Colonic mucosa (tissue), 4 donors: Measurements from ENCODE around the gene PRXL2A. TPM values are rescaled to one million over a fixed set of nuclear protein-coding genes. Genes with fewer than 3 reads are reported as not detected.

Source experiments
- DNase-seq: peaks from one replicate; pipeline ENCODE4 v3.0.0-alpha.2; 2020
- H3K27ac ChIP-seq: fragments of 200-600 bp; one replicate; pipeline ENCODE4 v1.8.0; 2021
- H3K27me3 ChIP-seq: fragments of 200-600 bp; one replicate; pipeline ENCODE4 v1.8.0; 2021
- H3K36me3 ChIP-seq: fragments of 200-600 bp; one replicate; pipeline ENCODE4 v1.8.0; 2021
- H3K4me1 ChIP-seq: fragments of 200-600 bp; one replicate; pipeline ENCODE4 v1.8.0; 2021; ENCODE audit warnings: mild to moderate bottlenecking
- H3K4me3 ChIP-seq: fragments of 200-600 bp; one replicate; pipeline ENCODE4 v1.8.0; 2021
- H3K9ac ChIP-seq, 2 donors: one replicate each; pipeline ENCODE4 v1.7.0; 2013; ENCODE audit warnings: control low read depth in 2 of 2, low read depth in 2 of 2, low read length in 2 of 2
- H3K9me3 ChIP-seq: fragments of 200-600 bp; one replicate; pipeline ENCODE4 v1.8.0; 2021
- CTCF ChIP-seq: fragments of 200-600 bp; IDR thresholded peaks from one replicate; pipeline ENCODE4 v1.8.0; 2022; ENCODE audit warnings: antibody characterized with exemption, mild to moderate bottlenecking
- intact Hi-C: fragments of 100-400 bp; cut with DNase I; formaldehyde crosslinking; loops from one replicate; pipeline ENCODE4 v1.14.1; 2022
- total RNA-seq, 2 donors: library from RNA; stranded (reverse); fragmentation: NEBNext Ultra II Directional in 1 of 2; extraction: Animal tissue kit (Norgen Biotek cat#: 25700) in 1 of 2; gene quantifications; one replicate each; pipeline ENCODE4 v1.2.1, GENCODE V29; 2021
- donor health status: healthy.
- donor health status: DM: no; HTN: no; CAD: no.
- donor health status: DM: no; HTN: no; CAD: no.

The PRXL2A gene
- total RNA-seq, 2 donors from 2014 or later = 73.5 to 101 TPM

DNA sequence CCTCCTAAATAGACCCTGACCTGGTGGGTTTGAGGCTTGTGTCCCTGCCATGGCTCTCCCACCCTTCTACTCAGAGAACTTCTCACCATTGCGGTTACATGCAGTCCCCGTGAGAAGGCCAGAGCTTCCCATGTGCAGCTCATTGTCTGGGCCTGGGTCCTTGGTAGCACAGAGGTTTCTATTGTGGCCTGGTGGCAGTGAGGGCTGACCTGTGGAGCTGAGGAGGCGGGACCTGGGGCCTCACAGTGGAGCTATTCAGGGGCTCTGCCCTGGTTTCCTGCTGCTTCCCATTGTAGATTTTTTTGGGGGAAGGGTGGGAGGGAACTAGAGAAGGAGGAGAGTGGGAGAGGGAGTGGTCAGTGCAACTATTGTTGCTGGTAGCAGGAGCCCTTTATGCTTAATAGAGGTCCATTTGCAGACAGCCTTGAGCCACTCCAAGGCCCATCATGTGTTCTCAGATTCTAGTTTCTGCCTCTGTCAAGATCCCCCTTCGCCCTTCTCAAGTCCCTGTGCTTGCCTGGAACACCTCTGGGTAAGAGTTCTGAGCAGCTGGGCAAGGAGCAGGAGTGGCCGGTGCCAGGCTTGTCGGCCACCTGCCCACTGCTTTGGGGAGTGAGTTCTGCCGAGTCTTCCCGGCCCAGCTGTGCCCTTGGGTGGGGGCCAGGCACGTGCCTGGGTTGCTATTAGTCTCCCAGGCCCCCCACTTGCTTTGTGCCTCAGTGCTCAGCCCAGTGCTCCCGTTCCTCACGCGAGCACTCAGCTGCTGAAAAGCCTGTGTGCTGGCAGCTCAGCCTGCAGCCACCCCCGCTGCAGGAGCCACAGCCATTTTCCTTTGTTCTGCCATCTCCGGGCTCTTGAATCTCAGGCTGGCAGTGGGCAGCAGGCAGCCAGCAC is 56.5 kb downstream of the PRXL2A start:
- no peak for TF ChIP-seq CTCF
- Histone ChIP-seq H3K4me3 (no peak overlapping the region), H3K27me3 (no peaks in the 10 kb centered on the region), H3K9ac (peak overlapping the region; percentile 41 to 70), H3K27ac (peak overlapping the region; percentile 48), H3K4me1 (peaks cover 54% of the 10 kb centered on the region), H3K36me3 (no peaks in the 10 kb centered on the region), H3K9me3 (no peaks in the 10 kb centered on the region)
- intact Hi-C loops = no loop called here
- DNase-seq = peak; percentile 26

DNA sequence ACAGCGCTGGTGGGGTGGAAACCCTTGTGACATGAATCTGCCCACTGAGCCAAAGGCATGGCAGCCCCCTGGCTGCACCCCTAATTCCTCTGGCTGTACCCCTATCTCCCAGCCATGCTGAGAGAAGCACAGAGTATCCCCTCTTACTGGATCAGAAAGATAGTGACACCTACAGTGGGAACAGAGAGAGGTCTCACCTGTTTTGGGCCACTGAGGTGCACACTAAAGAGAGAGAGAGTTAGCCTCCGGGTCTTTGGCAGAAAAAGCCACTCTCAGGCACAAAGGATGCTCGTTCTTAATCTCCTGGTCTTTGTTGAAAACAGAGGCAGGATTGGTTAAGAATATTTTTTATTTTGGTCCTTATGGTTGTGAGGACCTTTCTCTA is 57.1 kb downstream of the PRXL2A start:
- H3K4me1 ChIP-seq = peaks cover 49% of the 10 kb centered on the region
- no peak for DNase-seq
- no peaks in the 10 kb centered on the region for H3K36me3 ChIP-seq
- H3K9ac ChIP-seq = peak overlapping the region; percentile 41 to 70
- peak overlapping the region; percentile 48 for H3K27ac ChIP-seq
- H3K4me3 ChIP-seq = no peak overlapping the region
- no peak for TF ChIP-seq CTCF
- H3K9me3 ChIP-seq = no peaks in the 10 kb centered on the region
- H3K27me3 ChIP-seq = no peaks in the 10 kb centered on the region
- intact Hi-C loops = no loop called here

DNA sequence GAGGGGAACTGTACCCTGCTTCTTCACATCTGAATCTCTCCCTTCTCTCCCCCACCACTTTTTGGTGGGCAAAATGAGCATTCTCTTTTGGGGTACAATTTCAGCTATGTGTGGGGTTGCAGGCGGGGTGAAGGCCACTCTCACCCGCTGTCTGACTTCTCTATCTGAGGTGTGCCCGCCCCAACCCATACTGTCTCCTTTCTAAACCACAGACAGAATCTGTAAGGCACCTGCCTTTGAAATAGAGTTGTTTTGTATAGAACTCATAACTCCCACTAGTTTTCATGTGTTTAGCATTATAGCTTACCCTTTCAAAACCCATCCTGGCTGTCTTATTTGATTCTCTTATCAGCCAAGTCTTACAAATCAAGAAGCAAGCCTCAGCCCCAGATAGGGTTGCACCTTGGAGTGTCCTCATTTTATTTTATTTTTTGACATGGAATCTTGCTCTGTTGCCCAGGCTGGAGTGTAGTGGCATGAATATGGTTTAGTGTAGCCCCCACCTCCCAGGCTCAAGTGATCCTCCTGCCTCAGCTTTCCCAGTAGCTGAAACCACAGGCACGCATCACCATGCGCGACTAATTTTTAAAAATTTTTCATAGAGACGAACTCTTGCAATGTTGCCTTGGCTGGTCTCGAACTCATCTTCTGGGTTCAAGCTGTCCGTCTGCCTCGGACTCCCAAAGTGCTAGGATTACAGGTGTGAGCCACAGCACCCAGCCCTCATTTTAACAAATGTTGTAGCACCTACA is 57.7 kb downstream of the PRXL2A start:
- Histone ChIP-seq H3K27ac (peak overlapping the region; percentile 48), H3K27me3 (no peaks in the 10 kb centered on the region), H3K4me1 (peaks cover 43% of the 10 kb centered on the region), H3K4me3 (no peak overlapping the region), H3K9me3 (no peaks in the 10 kb centered on the region), H3K9ac (peak overlapping the region in 1 of 2 donors; percentile 70), H3K36me3 (no peaks in the 10 kb centered on the region)
- intact Hi-C loops = no loop called here
- no peak for DNase-seq
- TF ChIP-seq CTCF = no peak

GRCh38 chr10:80466724-80467326 is 58.5 kb downstream of the PRXL2A start:
- H3K4me3 ChIP-seq = no peak overlapping the region
- intact Hi-C loops = no loop called here
- DNase-seq = no peak
- no peaks in the 10 kb centered on the region for H3K9me3 ChIP-seq
- no peak for TF ChIP-seq CTCF
- H3K36me3 ChIP-seq = no peaks in the 10 kb centered on the region
- no peaks in the 10 kb centered on the region for H3K27me3 ChIP-seq
- H3K9ac ChIP-seq = peak overlapping the region in 1 of 2 donors; percentile 55
- H3K4me1 ChIP-seq = peaks cover 36% of the 10 kb centered on the region
- peak overlapping the region; percentile 55 for H3K27ac ChIP-seq

DNA sequence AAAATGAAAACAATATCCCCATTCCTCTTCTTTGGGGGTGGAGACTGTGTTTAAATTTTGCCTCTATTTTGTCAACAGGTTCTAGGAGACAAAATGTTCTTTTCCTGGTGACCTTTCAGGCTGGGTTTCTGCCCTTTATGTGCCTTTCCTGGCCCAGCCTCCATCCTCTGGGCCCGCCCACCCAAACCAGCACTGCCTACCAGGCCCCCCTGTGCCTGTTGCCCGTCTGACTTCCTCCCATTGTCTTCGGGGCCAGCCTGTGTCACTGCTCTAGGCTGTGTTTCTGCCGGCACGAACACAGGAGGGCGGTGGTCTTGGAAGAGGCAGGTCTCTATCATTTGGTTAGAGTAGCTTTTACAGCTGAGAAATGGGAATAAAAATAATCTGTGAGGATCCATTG is 59.7 kb downstream of the PRXL2A start:
- DNase-seq = peak; percentile 54
- no peak for TF ChIP-seq CTCF
- Histone ChIP-seq H3K4me1 (peaks cover 26% of the 10 kb centered on the region), H3K36me3 (no peaks in the 10 kb centered on the region), H3K27ac (peak overlapping the region; percentile 55), H3K27me3 (no peaks in the 10 kb centered on the region), H3K9ac (peak overlapping the region in 1 of 2 donors; percentile 55), H3K4me3 (no peak overlapping the region), H3K9me3 (no peaks in the 10 kb centered on the region)
- intact Hi-C loops = no loop called here
